ENCODE data around the gene SHPK. TPM values are rescaled to one million over a fixed set of nuclear protein-coding genes. Genes with fewer than 3 reads are reported as not detected.

The SHPK gene
- total RNA-seq, 2 donors from 2014 or later, result 67.2 to 121 TPM

DNA sequence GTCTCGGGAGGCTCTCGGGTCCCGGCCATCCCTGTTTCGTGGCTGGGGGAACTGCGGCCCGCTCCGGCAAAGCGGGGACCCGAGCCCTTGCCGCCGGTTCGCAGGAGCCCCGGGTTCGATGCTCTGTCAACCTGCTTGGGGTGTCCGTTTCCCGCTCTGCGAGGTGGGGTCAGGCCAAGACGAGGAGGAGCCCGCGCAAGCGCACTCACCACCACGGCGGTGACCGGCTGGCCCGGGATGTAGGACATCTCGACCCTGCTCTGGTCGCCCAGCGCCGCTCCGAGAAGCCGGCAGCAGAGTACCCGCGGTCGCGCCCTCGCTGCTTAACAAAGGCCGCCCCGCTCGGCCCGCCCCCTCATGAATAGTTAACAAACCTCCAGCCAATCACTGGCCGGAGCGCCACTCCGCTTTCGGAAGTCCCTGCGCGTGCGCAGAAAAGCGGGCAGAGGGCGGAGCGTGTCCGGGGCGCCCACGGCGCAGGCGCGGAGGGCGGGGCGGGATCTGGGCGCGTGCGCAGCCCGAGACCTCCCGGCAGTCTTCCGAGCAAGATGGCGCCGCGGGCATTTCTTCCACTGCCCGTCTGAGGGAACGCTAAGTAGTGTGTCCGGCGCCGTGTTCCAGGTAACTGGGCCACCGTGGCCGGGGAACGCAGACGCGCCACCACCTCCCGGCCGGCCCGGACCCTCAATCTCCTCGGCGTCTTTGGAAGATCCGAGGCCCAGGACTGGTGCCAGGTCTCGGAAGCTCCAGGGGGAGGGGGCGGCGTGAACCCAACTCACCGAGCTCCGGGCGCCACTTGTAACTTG, 32.4 kb upstream of the SHPK start, which contains the start of the genes EMC6 and TAX1BP3:
EMC6 (plus strand) TSS at position 534 of the 806 bp plus-strand sequence. CDS start 335 bp downstream, outside the sequence.
TAX1BP3 (minus strand) TSS at position 300 of the 806 bp plus-strand sequence; CDS start at position 248, 52 bp downstream.
- H3K27me3 Mint-ChIP-seq, result no peaks in the 10 kb centered on the region
- H3K27ac Mint-ChIP-seq, result peak within 1 kb of the TSS; percentile 90 to 96
- DNase-seq (ENCODE audit: low spot score) (peak; percentile 99), ATAC-seq (peak; percentile 86 to 89)
- H3K9me3 Mint-ChIP-seq, result no peaks in the 10 kb centered on the region
- peaks cover 36 to 50% of the 10 kb centered on the region in 2 donors for H3K4me1 Mint-ChIP-seq (ENCODE audit: low read depth in 2 of 2)
- peak within 1 kb of the TSS; percentile 95 for H3K4me3 Mint-ChIP-seq
- peaks cover 14% of the 10 kb centered on the region for H3K36me3 Mint-ChIP-seq

DNA sequence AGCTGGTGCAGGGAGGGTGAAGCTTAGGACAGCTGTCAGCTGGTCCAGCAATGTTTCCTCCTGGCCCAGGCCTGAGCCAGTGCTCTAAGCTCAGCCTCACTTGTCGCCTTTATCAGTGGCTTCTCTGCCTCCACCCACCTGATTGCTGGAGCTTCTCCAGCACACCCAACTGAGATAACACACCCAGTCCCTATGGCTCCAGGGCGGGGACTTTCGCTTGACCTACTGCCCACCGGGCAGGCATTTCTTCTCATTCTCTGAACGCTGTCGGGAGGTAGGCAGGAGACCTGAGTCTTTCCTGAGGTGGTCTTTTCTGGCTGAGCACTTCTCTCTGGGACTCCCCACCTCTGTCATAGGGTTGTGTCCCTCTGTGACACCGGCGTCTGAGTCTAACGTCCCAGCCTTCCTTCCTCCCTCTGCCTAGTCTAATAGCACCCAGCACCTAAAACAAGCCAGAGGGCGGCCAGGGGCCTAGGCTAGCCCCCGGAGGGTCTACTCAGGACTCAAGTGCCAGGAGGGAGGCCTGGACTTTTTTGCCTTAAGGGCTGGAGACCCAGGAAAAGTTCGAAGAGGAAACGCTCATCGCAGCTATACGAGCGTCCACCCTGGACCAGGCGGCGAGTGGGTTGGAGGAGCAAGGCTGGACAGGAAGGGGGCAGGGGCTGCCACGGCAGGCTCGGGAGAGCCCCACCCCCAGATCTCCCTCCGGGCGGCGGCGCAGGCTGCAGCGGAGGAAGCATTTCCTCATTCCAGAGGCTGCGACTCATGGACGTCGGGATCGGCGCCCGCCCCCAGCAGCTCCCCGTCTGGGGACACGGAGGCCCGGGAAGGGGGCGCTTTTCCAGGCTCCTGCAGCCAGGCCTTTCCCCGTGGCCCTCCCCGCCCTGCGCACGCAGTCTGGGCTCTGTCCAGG, 31.6 kb upstream of the SHPK start:
- H3K27me3 Mint-ChIP-seq, result no peaks in the 10 kb centered on the region
- H3K4me3 Mint-ChIP-seq, result peak overlapping the region; percentile 95
- DNase-seq (ENCODE audit: low spot score) (no peak), ATAC-seq (peak; percentile 1 to 2)
- peaks cover 36 to 42% of the 10 kb centered on the region in 2 donors for H3K4me1 Mint-ChIP-seq (ENCODE audit: low read depth in 2 of 2)
- peak overlapping the region; percentile 90 to 96 for H3K27ac Mint-ChIP-seq
- no peaks in the 10 kb centered on the region for H3K9me3 Mint-ChIP-seq
- peaks cover 14% of the 10 kb centered on the region for H3K36me3 Mint-ChIP-seq

DNA sequence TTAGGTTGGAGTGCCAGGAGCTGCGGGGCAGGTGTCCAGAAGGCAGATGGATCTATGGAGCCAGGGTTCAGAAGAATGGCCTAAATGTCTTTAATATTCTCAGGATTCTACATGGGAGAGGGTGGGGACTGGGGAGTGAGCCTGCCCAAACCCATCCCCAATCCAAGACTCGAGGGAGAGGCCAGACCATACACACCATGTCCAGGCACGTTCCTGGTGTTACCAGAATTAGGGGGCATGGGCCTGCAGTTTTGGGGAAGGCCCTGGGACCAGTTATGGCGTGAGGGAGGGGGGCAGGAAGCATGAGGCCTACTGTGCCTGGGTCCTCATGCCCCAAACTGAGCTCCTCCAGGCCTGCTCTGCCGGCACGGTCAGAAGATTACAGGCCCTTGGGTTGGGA, 30.5 kb upstream of the SHPK start:
- DNase-seq (ENCODE audit: low spot score), result no peak
- no peaks in the 10 kb centered on the region for H3K9me3 Mint-ChIP-seq
- peaks cover 33 to 36% of the 10 kb centered on the region in 2 donors for H3K4me1 Mint-ChIP-seq (ENCODE audit: low read depth in 2 of 2)
- no peaks in the 10 kb centered on the region for H3K27me3 Mint-ChIP-seq
- peaks cover 12% of the 10 kb centered on the region for H3K36me3 Mint-ChIP-seq
- H3K27ac Mint-ChIP-seq, result peak overlapping the region; percentile 70 to 90
- ATAC-seq, result no peak
- H3K4me3 Mint-ChIP-seq, result peak overlapping the region; percentile 50

DNA sequence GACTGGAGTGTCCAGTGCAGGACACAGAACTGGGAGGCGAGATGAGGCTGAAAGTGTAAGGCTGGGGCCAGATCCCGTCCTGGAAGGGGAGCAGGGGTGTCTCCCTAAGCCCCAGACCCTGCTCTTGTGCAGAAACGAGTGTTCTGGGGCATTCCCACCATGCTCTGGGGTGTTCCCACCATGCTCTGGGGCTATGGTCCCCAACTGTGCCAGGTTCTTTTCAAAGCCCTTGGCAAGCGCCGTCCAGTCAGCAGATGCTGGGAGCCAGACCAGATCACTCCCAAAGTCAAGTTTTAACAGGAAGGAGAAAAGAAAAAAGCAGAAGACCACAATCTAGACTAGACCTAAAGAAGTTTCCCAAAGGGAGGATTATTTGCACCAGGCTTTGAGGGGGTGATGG, 29.8 kb upstream of the SHPK start:
- Mint-ChIP-seq H3K27ac (peak overlapping the region; percentile 70 to 90), H3K36me3 (peaks cover 10% of the 10 kb centered on the region), H3K9me3 (no peaks in the 10 kb centered on the region), H3K4me3 (peak overlapping the region; percentile 50), H3K4me1 (ENCODE audit: low read depth in 2 of 2) (peaks cover 31 to 34% of the 10 kb centered on the region in 2 donors), H3K27me3 (no peaks in the 10 kb centered on the region)
- DNase-seq (ENCODE audit: low spot score) (no peak), ATAC-seq (no peak)

- no peak for ATAC-seq
- no peak for DNase-seq (ENCODE audit: low spot score)
- no peak overlapping the region for H3K27ac Mint-ChIP-seq
- no peak overlapping the region for H3K4me3 Mint-ChIP-seq
- no peaks in the 10 kb centered on the region for H3K9me3 Mint-ChIP-seq
- H3K4me1 Mint-ChIP-seq (ENCODE audit: low read depth in 2 of 2), result peaks cover 19 to 22% of the 10 kb centered on the region in 2 donors
- H3K27me3 Mint-ChIP-seq, result no peaks in the 10 kb centered on the region
- peaks cover 5% of the 10 kb centered on the region for H3K36me3 Mint-ChIP-seq
These were observed 27.3 kb upstream of the SHPK start for GRCh38 chr17:3663102-3664011.

- H3K4me1 Mint-ChIP-seq (ENCODE audit: low read depth in 2 of 2), result peaks cover 4 to 14% of the 10 kb centered on the region in 2 donors
- no peaks in the 10 kb centered on the region for H3K9me3 Mint-ChIP-seq
- DNase-seq (ENCODE audit: low spot score) (no peak), ATAC-seq (peak in 1 of 2 donors; percentile 4)
- H3K27ac Mint-ChIP-seq, result peak overlapping the region in 1 of 2 donors; percentile 39
- no peaks in the 10 kb centered on the region for H3K27me3 Mint-ChIP-seq
- no peak overlapping the region for H3K4me3 Mint-ChIP-seq
- peaks cover 4% of the 10 kb centered on the region for H3K36me3 Mint-ChIP-seq
These were observed 24.4 kb upstream of the SHPK start for GRCh38 chr17:3660311-3660891.

GRCh38 chr17:3659541-3660111, 23.6 kb upstream of the SHPK start:
- ATAC-seq, result peak in 1 of 2 donors; percentile 1
- Mint-ChIP-seq H3K9me3 (no peaks in the 10 kb centered on the region), H3K4me3 (no peak overlapping the region), H3K27me3 (no peaks in the 10 kb centered on the region), H3K4me1 (ENCODE audit: low read depth in 2 of 2) (peaks cover 0 to 7% of the 10 kb centered on the region in 2 donors), H3K27ac (no peak overlapping the region), H3K36me3 (no peaks in the 10 kb centered on the region)
- DNase-seq (ENCODE audit: low spot score), result no peak

- ATAC-seq (peak in 1 of 2 donors; percentile 5), DNase-seq (ENCODE audit: low spot score) (no peak)
- Mint-ChIP-seq H3K36me3 (no peaks in the 10 kb centered on the region), H3K9me3 (no peaks in the 10 kb centered on the region), H3K27ac (no peak overlapping the region), H3K4me1 (ENCODE audit: low read depth in 2 of 2) (peaks cover 0 to 8% of the 10 kb centered on the region in 2 donors), H3K27me3 (no peaks in the 10 kb centered on the region), H3K4me3 (no peak overlapping the region)
These were observed 22.9 kb upstream of the SHPK start for GRCh38 chr17:3658784-3659449.

DNA sequence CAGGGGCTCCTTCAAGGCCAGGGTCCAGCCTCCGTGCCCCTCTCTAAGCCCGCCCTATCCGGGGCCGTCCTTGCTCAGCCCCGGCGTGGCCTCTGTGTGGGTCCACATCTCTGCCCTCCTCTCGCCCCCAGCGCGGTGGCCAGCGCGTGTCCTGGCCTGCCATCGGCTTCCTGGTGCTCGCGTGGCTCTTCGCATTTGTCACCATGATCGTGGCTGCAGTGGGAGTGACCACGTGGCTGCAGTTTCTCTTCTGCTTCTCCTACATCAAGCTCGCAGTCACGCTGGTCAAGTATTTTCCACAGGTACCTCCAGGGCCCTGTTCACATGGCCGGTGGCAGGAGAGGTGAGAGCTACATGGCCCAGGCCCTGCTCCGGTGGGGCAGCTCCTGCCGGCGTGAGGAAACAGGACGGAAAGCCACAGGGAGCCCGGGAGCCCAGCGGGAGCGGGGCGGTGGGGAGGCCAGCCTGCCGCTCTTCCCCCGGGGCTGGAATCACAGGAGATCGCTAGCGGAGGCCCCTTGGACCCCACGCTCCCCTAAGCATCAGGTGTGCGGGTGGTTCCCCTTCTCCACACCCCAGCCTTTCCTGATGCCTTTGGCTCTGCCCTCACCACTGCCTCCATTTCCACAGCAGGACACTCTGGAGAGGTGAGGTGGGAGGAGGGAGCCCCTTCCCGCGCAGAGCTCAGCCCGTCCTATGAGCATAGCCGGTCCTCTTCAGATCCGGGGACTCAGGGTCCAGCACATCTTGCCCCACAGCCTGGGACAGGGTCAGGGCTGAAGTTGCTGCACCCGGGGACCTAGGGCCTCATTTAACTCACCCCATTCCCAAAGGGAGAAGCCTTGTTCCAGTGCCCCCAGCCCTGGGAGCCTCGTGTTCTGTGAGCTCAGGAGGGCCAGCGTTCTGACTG, 22.1 kb upstream of the SHPK start:
- DNase-seq (ENCODE audit: low spot score), result no peak
- no peaks in the 10 kb centered on the region for H3K9me3 Mint-ChIP-seq
- no peak overlapping the region for H3K4me3 Mint-ChIP-seq
- H3K27me3 Mint-ChIP-seq, result no peaks in the 10 kb centered on the region
- H3K36me3 Mint-ChIP-seq, result no peaks in the 10 kb centered on the region
- H3K4me1 Mint-ChIP-seq (ENCODE audit: low read depth in 2 of 2), result peaks cover 0 to 10% of the 10 kb centered on the region in 2 donors
- no peak overlapping the region for H3K27ac Mint-ChIP-seq
- ATAC-seq, result peak; percentile 1 to 10

DNA sequence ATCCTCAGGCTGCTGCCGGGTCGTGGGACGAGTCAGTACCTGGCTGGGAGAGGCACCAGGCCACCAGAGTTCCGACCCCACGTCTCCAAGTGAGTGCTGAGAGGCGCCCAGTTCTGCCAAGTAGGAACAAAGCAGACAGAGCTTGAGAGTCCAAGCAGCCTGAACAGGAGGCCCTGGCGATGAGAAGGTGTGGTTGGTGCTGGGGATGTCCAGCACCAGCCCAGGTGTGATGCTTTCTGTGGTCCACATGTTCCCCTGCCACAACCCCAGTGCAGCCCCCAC, 21.5 kb upstream of the SHPK start:
- Mint-ChIP-seq H3K27ac (no peak overlapping the region), H3K9me3 (no peaks in the 10 kb centered on the region), H3K27me3 (no peaks in the 10 kb centered on the region), H3K4me1 (ENCODE audit: low read depth in 2 of 2) (peaks cover 0 to 10% of the 10 kb centered on the region in 2 donors), H3K4me3 (no peak overlapping the region), H3K36me3 (no peaks in the 10 kb centered on the region)
- ATAC-seq (peak in 1 of 2 donors; percentile 1), DNase-seq (ENCODE audit: low spot score) (no peak)

- ATAC-seq (peak in 1 of 2 donors; percentile 1), DNase-seq (ENCODE audit: low spot score) (no peak)
- Mint-ChIP-seq H3K27ac (peak overlapping the region; percentile 8 to 77), H3K27me3 (no peaks in the 10 kb centered on the region), H3K4me3 (no peak overlapping the region), H3K4me1 (ENCODE audit: low read depth in 2 of 2) (peaks cover 0 to 10% of the 10 kb centered on the region in 2 donors), H3K9me3 (no peaks in the 10 kb centered on the region), H3K36me3 (no peaks in the 10 kb centered on the region)
These were observed 20.9 kb upstream of the SHPK start for GRCh38 chr17:3656755-3657587.
